ENCODE measurements around the gene SKIC2. TPM values are rescaled to one million over a fixed set of nuclear protein-coding genes. Genes with fewer than 3 reads are reported as not detected.

The SKIC2 gene
- total RNA-seq, 1 experiment from 2014 or later: 68.0 TPM

DNA sequence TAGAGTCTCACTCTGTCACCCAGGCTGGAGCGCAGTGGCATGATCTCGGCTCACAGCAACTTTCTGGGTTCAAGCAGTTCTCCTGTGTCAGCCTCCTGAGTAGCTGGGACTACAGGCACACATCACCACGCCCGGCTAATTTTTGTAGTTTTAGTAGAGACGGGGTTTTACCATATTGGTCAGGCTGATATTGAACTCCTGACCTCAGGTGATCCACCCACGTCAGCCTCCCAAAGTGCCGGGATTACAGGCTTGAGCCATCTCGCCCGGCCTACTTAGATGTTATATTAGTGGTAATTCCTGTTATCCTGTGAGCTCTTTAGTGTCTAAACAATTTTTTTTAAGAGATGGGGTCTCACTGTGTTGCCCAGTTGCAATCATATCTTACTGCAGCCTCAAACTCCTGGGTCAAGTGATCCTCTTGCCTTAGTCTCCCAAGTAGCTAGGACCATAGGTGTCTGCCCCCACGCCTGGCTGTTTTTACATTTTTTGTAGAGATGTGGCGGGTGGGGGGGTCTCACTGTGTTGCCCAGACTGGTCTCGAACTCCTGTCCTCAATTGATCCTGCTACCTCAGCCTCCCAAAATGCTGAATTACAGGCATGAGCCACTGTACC is 18.9 kb downstream of the SKIC2 start:
- no peak overlapping the region for H3K27ac ChIP-seq (ENCODE audit: low read depth, low read length)
- H3K4me1 ChIP-seq (ENCODE audit: control insufficient read depth in 1 of 2, insufficient read depth in 2 of 2, low read length in 2 of 2): peaks cover 4 to 8% of the 10 kb centered on the region in 2 experiments; a peak in 2 of 4 replicates
- TF ChIP-seq EGR1 (IDR thresholded peaks at IDR 0.05; ENCODE audit: low read depth) (no peak), SRF (IDR thresholded peaks at IDR 0.05; ENCODE audit: low read depth) (no peak), POLR2A (IDR thresholded peaks at IDR 0.05; ENCODE audit: borderline replicate concordance, extremely low read depth, insufficient read depth, insufficient read length) (no peak), CBX3 (IDR thresholded peaks at IDR 0.05; ENCODE audit: low read depth) (no peak), SP1 (IDR thresholded peaks at IDR 0.05; ENCODE audit: low read depth) (no peak), ELF1 (IDR thresholded peaks at IDR 0.05; ENCODE audit: borderline replicate concordance, low read depth) (no peak), SIN3A (IDR thresholded peaks at IDR 0.05; ENCODE audit: low read depth) (no peak), ZNF274 (IDR thresholded peaks at IDR 0.05; ENCODE audit: low read depth, low read length) (no peak), JUND (IDR thresholded peaks at IDR 0.05) (no peak), TCF7L2 (IDR thresholded peaks at IDR 0.05; ENCODE audit: borderline replicate concordance, extremely low read depth, insufficient read depth, insufficient read length) (no peak), EZH2phosphoT487 (IDR thresholded peaks at IDR 0.05; ENCODE audit: borderline replicate concordance) (no peak)
- TF ChIP-seq, protein P1, sequence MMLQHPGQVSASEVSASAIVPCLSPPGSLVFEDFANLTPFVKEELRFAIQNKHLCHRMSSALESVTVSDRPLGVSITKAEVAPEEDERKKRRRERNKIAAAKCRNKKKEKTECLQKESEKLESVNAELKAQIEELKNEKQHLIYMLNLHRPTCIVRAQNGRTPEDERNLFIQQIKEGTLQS (IDR thresholded peaks at IDR 0.05): no peak
- TF ChIP-seq, protein P2, sequence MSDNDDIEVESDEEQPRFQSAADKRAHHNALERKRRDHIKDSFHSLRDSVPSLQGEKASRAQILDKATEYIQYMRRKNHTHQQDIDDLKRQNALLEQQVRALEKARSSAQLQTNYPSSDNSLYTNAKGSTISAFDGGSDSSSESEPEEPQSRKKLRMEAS (IDR thresholded peaks at IDR 0.05): no peak
- TF ChIP-seq, protein P3, sequence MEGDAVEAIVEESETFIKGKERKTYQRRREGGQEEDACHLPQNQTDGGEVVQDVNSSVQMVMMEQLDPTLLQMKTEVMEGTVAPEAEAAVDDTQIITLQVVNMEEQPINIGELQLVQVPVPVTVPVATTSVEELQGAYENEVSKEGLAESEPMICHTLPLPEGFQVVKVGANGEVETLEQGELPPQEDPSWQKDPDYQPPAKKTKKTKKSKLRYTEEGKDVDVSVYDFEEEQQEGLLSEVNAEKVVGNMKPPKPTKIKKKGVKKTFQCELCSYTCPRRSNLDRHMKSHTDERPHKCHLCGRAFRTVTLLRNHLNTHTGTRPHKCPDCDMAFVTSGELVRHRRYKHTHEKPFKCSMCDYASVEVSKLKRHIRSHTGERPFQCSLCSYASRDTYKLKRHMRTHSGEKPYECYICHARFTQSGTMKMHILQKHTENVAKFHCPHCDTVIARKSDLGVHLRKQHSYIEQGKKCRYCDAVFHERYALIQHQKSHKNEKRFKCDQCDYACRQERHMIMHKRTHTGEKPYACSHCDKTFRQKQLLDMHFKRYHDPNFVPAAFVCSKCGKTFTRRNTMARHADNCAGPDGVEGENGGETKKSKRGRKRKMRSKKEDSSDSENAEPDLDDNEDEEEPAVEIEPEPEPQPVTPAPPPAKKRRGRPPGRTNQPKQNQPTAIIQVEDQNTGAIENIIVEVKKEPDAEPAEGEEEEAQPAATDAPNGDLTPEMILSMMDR (IDR thresholded peaks at IDR 0.05 in 2 of 3, conservative IDR thresholded peaks at IDR 0.05 in 1 of 3; ENCODE audit: borderline replicate concordance in 1 of 3, insufficient read depth in 1 of 3, low read depth in 2 of 3, low read length in 2 of 3): no peak
- TF ChIP-seq, protein P4, sequence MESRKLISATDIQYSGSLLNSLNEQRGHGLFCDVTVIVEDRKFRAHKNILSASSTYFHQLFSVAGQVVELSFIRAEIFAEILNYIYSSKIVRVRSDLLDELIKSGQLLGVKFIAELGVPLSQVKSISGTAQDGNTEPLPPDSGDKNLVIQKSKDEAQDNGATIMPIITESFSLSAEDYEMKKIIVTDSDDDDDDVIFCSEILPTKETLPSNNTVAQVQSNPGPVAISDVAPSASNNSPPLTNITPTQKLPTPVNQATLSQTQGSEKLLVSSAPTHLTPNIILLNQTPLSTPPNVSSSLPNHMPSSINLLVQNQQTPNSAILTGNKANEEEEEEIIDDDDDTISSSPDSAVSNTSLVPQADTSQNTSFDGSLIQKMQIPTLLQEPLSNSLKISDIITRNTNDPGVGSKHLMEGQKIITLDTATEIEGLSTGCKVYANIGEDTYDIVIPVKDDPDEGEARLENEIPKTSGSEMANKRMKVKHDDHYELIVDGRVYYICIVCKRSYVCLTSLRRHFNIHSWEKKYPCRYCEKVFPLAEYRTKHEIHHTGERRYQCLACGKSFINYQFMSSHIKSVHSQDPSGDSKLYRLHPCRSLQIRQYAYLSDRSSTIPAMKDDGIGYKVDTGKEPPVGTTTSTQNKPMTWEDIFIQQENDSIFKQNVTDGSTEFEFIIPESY (IDR thresholded peaks at IDR 0.05; ENCODE audit: extremely low read depth, insufficient replicate concordance, low read length): no peak
- H3K79me2 ChIP-seq (ENCODE audit: insufficient read depth, low read length): peaks cover 14% of the 10 kb centered on the region
- H3K36me3 ChIP-seq (ENCODE audit: control insufficient read depth in 1 of 2, insufficient read depth in 2 of 2, low read length in 2 of 2): no peaks in the 10 kb centered on the region
- CTCF ChIA-PET: no interaction called here
- no peak overlapping the region for H3K9ac ChIP-seq (ENCODE audit: low read length)
- H3K9me3 ChIP-seq (ENCODE audit: control insufficient read depth in 1 of 2, insufficient read depth in 1 of 2, low read depth in 1 of 2, low read length in 2 of 2): no peaks in the 10 kb centered on the region
- no TSS peak for BruUV-seq (replicated peaks)
- H2AFZ ChIP-seq (ENCODE audit: low read depth, low read length, poor library complexity, severe bottlenecking): no peak overlapping the region
- DNase-seq (ENCODE audit: low read depth, low spot score): no peak
- no peaks in the 10 kb centered on the region for H4K20me1 ChIP-seq (ENCODE audit: insufficient read depth)
- H3K27me3 ChIP-seq (ENCODE audit: insufficient read depth, low read length): no peaks in the 10 kb centered on the region
- no peak overlapping the region for H3K4me2 ChIP-seq (ENCODE audit: low read length)
- POLR2A ChIA-PET: no interaction called here
- H3K9me2 ChIP-seq (ENCODE audit: insufficient read depth): no peaks in the 10 kb centered on the region
- RAD21 ChIA-PET (ENCODE audit: low non-redundant PET in 1 of 2, low total read pairs in 2 of 2, uncharacterized antibody in 2 of 2, unreplicated experiment in 2 of 2): no interaction called here
- intact Hi-C loops (cut with micrococcal nuclease): no loop called here
- ATAC-seq: no peak
- no peak overlapping the region for H3K4me3 ChIP-seq (replicated peaks in 1 of 2; ENCODE audit: low read depth in 1 of 2, low read length in 2 of 2)

Data from HCT116 (cell line).